GM10266 (cell line): Measurements from ENCODE around the gene POLR1G.
A peak's percentile ranks its signal among the peaks of the same experiment; 100 is the strongest.

ENCODE experiments used
- DNase-seq: peaks from one replicate; pipeline ENCODE4 v3.0.0; 2012; ENCODE audit errors: extremely low spot score
- CTCF ChIP-seq: IDR thresholded peaks from 2 replicates; pipeline ENCODE4 v1.5.1; 2012; ENCODE audit warnings: mild to moderate bottlenecking, low read depth; ENCODE audit not compliant: control insufficient read depth, insufficient read depth; ENCODE audit errors: missing control alignments

The POLR1G gene

GRCh38 chr19:45364696-45365095 lies 41.7 kb upstream of the POLR1G start:
- TF ChIP-seq CTCF: no peak
- no peak for DNase-seq

GRCh38 chr19:45368127-45368526 lies 38.3 kb upstream of the POLR1G start:
- TF ChIP-seq CTCF: no peak
- no peak for DNase-seq

- no peak for DNase-seq
- no peak for TF ChIP-seq CTCF
Observed at GRCh38 chr19:45368737-45369340, 37.6 kb upstream of the POLR1G start.

GRCh38 chr19:45370410-45371204 lies 35.8 kb upstream of the POLR1G start, which contains the start of gene ERCC2:
TSS of gene ERCC2 (minus strand) at chr19:45370573. CDS start at chr19:45370540, 33 bp downstream.
- TF ChIP-seq CTCF: no peak
- DNase-seq: peak; percentile 100

- no peak for TF ChIP-seq CTCF
- no peak for DNase-seq
Observed at GRCh38 chr19:45376045-45376724, 30.3 kb upstream of the POLR1G start.

GRCh38 chr19:45380107-45380506 lies 26.3 kb upstream of the POLR1G start:
- no peak for DNase-seq
- TF ChIP-seq CTCF: no peak

GRCh38 chr19:45382426-45382825 lies 24.0 kb upstream of the POLR1G start:
- no peak for DNase-seq
- no peak for TF ChIP-seq CTCF
